Erythroblast (primary cell): ENCODE measurements around the gene CCDC157.

Experiments
- GATA1 ChIP-seq: IDR thresholded peaks from 2 replicates; pipeline ENCODE4 v1.6.1; 2011; ENCODE audit warnings: low read depth, mild to moderate bottlenecking, control low read depth, low read length, moderate library complexity
- POLR2A ChIP-seq: IDR thresholded peaks from 2 replicates; pipeline ENCODE4 v1.6.1; 2011; ENCODE audit warnings: mild to moderate bottlenecking, low read length

DNA sequence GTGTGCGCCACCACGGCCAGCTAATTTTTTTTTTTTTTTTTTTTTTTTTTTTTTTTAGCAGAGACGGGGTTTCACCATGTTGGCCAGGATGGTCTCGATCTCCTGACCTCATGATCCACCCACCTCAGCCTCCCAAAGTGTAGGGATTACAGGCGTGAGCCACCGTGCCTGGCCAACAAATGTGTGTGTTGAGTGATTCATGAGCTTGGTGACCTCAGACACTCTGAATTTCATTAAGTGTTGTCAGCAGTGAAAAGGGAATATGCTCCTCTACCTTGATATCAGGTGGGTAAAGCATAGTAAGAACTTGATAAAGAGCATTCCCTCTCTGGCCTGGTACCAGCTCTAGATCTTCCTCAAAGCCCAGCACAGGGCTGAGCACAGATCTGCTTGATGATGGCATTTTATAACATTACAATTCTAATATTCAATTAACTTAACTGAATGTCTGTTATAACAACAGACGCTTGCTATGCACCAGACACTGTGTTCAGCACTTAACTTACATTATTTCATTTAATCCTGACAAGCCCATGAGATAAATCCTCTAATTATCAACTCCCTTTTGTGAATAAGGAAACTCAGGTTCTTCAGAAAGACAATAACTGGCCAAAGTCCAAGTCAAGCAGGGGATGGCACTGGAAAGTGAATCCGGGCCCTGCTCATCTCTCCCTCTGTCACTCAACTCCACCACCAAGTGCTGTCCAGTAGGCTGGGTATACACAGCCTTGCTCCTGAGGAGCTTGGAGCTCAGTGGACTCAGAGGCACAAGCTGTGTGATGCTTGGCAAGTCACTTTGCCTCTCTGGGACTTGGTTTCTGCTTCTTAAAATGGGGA is 43.1 kb upstream of the CCDC157 start:
- TF ChIP-seq POLR2A (no peak), GATA1 (no peak)
